ENCODE data around the gene STPG1. TPM values are rescaled to one million over a fixed set of nuclear protein-coding genes. Genes with fewer than 3 reads are reported as not detected.

STPG1 gene
- total and polyA plus RNA-seq, 9 of the 15 experiments (the other 6 are each of a cell fraction or from before 2014, with no cell fraction given): 5.0 to 11.9 (median 8.3) TPM

- peak; percentile 51 for TF ChIP-seq NEUROD1 (IDR thresholded peaks at IDR 0.05; ENCODE audit: borderline replicate concordance, low read depth, low read length, partially characterized antibody)
- TF ChIP-seq NFE2L1 (tag; IDR thresholded peaks at IDR 0.05; ENCODE audit: borderline replicate concordance, low read depth): no peak
- TF ChIP-seq ZNF655 (CRISPR knock-in tag; IDR thresholded peaks at IDR 0.05): no peak
- peak in 1 of 2 experiments; percentile 40 for TF ChIP-seq E2F6 (IDR thresholded peaks at IDR 0.05; ENCODE audit: borderline replicate concordance in 1 of 2, extremely low read depth in 1 of 2, insufficient read depth in 1 of 2, insufficient read length in 1 of 2, low read depth in 1 of 2, low read length in 1 of 2, poor library complexity in 1 of 2, severe bottlenecking in 1 of 2)
- TF ChIP-seq CREB1 (IDR thresholded peaks at IDR 0.05): no peak
- TF ChIP-seq CREB1 (CRISPR knock-in tag; IDR thresholded peaks at IDR 0.05): peak; percentile 34; the same call in 1 of the 2 replicates
- TF ChIP-seq GATA2 (CRISPR knock-in tag; IDR thresholded peaks at IDR 0.05): peak; percentile 61
- no peak for TF ChIP-seq ZBTB9 (CRISPR knock-in tag; IDR thresholded peaks at IDR 0.05)
- TF ChIP-seq HNRNPUL1 (IDR thresholded peaks at IDR 0.05; ENCODE audit: low read length): no peak
- 0 out of 2 replicates have a peak, but pooled peaks have one; percentile 32 for TF ChIP-seq KLF16 (IDR thresholded peaks at IDR 0.05)
- no peak for TF ChIP-seq JUNB (CRISPR knock-in tag; conservative IDR thresholded peaks at IDR 0.05)
- peak; percentile 58; the same call in 1 of the 2 replicates for TF ChIP-seq ZBTB7A (IDR thresholded peaks at IDR 0.05; ENCODE audit: borderline replicate concordance, control insufficient read depth, low read depth, low read length)
- TF ChIP-seq TFAP4 (CRISPR knock-in tag; IDR thresholded peaks at IDR 0.05; ENCODE audit: borderline replicate concordance): peak; percentile 71; the same call in 1 of the 2 replicates
- TF ChIP-seq VEZF1 (CRISPR knock-in tag; IDR thresholded peaks at IDR 0.05): 0 out of 2 replicates have a peak, but pooled peaks have one; percentile 32
- TF ChIP-seq BRD9 (IDR thresholded peaks at IDR 0.05; ENCODE audit: low read depth, partially characterized antibody): no peak
- TF ChIP-seq EGR1 (conservative IDR thresholded peaks at IDR 0.05): peak; percentile 25; the same call in 1 of the 2 replicates
- TF ChIP-seq ZFP36 (IDR thresholded peaks at IDR 0.05; ENCODE audit: low read depth, low read length, partially characterized antibody): peak; percentile 47
- 0 out of 2 replicates have a peak, but pooled peaks have one; percentile 6 for TF ChIP-seq SPI1 (IDR thresholded peaks at IDR 0.05; ENCODE audit: borderline replicate concordance, low read depth, low read length)
- no peak for TF ChIP-seq NR2C1 (IDR thresholded peaks at IDR 0.05)
- TF ChIP-seq NR2C1 (tag; IDR thresholded peaks at IDR 0.05): no peak
These were observed 91.7 kb downstream of the STPG1 start (continued) for GRCh38 chr1:24321697-24322469.
